Measurements from ENCODE around the gene PKP4. TPM values are rescaled to one million over a fixed set of nuclear protein-coding genes. Genes with fewer than 3 reads are reported as not detected.

Gene PKP4
- total RNA-seq, 1 donor from 2014 or later = 98.2 TPM

GRCh38 chr2:158600155-158600802 lies 143.5 kb downstream of the PKP4 start:
- peak; percentile 96 for DNase-seq

GRCh38 chr2:158602027-158602426 lies 145.3 kb downstream of the PKP4 start:
- DNase-seq = no peak

GRCh38 chr2:158603205-158603604 lies 146.5 kb downstream of the PKP4 start:
- no peak for DNase-seq

GRCh38 chr2:158603986-158604385 lies 147.2 kb downstream of the PKP4 start:
- no peak for DNase-seq

- DNase-seq = peak; percentile 40
These were observed 153.3 kb downstream of the PKP4 start for GRCh38 chr2:158610059-158610458.

GRCh38 chr2:158616480-158617000 lies 159.8 kb downstream of the PKP4 start:
- no peak for DNase-seq

- DNase-seq = peak; percentile 20
These were observed 162.2 kb downstream of the PKP4 start for GRCh38 chr2:158618891-158619490.

GRCh38 chr2:158619496-158619895 lies 162.7 kb downstream of the PKP4 start:
- peak; percentile 68 for DNase-seq

- no peak for DNase-seq
These were observed 163.9 kb downstream of the PKP4 start for GRCh38 chr2:158620656-158621055.

- no peak for DNase-seq
These were observed 167.4 kb downstream of the PKP4 start for GRCh38 chr2:158624071-158624667.

GRCh38 chr2:158624961-158625360 lies 168.2 kb downstream of the PKP4 start:
- no peak for DNase-seq

GRCh38 chr2:158629116-158629515 lies 172.4 kb downstream of the PKP4 start:
- peak; percentile 23 for DNase-seq

- DNase-seq = no peak
These were observed 176.5 kb downstream of the PKP4 start for GRCh38 chr2:158633261-158633660.

- no peak for DNase-seq
These were observed 177.9 kb downstream of the PKP4 start for GRCh38 chr2:158634627-158635026.

GRCh38 chr2:158635961-158636601 lies 179.3 kb downstream of the PKP4 start:
- DNase-seq = peak; percentile 69

- peak; percentile 8 for DNase-seq
These were observed 180.6 kb downstream of the PKP4 start for GRCh38 chr2:158637357-158637756.

- DNase-seq = no peak
These were observed 187.4 kb downstream of the PKP4 start for GRCh38 chr2:158644139-158644538.

- no peak for DNase-seq
These were observed 188.5 kb downstream of the PKP4 start for GRCh38 chr2:158645299-158645698.

- no peak for DNase-seq
These were observed 190.9 kb downstream of the PKP4 start for GRCh38 chr2:158647436-158648231.

GRCh38 chr2:158649846-158650245 lies 193.1 kb downstream of the PKP4 start:
- DNase-seq = no peak

- no peak for DNase-seq
These were observed 194.1 kb downstream of the PKP4 start for GRCh38 chr2:158650646-158651357.
